Measurements from ENCODE around the gene TCERG1L. TPM values are rescaled to one million over a fixed set of nuclear protein-coding genes. Genes with fewer than 3 reads are reported as not detected.

TCERG1L gene
- total and polyA plus RNA-seq, 2 experiments from 2014 or later: not detected

DNA sequence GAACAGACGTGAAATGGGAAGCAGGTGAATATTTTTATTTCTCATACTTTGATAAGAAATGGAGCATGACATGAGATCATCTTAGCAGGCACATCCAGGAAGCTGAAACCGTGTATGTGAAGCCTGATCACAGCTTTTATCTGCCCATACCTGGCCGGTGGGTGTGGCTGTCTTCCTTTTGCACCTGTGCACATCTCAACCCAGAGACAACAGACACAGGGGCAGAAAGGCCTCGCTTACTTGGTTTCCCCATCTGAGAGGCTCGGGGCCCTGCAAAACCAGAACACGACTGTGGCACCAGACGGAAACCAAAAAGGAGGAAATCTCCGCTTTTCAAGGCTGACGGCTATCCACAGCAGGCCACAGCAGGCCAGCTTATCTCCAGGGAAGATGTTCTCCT, 116.4 kb downstream of the TCERG1L start:
- H3K36me3 ChIP-seq (ENCODE audit: low read depth): no peaks in the 10 kb centered on the region
- no peaks in the 10 kb centered on the region for H4K20me1 ChIP-seq (ENCODE audit: insufficient read depth)
- no peaks in the 10 kb centered on the region for H3K27me3 ChIP-seq (replicated peaks; ENCODE audit: insufficient read depth)
- no peak overlapping the region for H3K4me3 ChIP-seq
- TF ChIP-seq EZH2phosphoT487 (IDR thresholded peaks at IDR 0.05; ENCODE audit: insufficient read depth, low read depth): no peak
- no peak for TF ChIP-seq EZH2 (IDR thresholded peaks at IDR 0.05; ENCODE audit: insufficient read depth, poor library complexity, severe bottlenecking)
- no peaks in the 10 kb centered on the region for H3K9me2 ChIP-seq (ENCODE audit: insufficient read depth)
- H3K9ac ChIP-seq: no peak overlapping the region
- in situ Hi-C loops (cut with MboI): no loop called here
- H2AFZ ChIP-seq: no peak overlapping the region
- no peaks in the 10 kb centered on the region for H3K79me2 ChIP-seq (ENCODE audit: insufficient read depth)
- no peak overlapping the region for H3K27ac ChIP-seq
- H3K4me1 ChIP-seq (ENCODE audit: insufficient read depth): no peaks in the 10 kb centered on the region
- no peak for DNase-seq
- no peak overlapping the region for H3K4me2 ChIP-seq (ENCODE audit: unreplicated experiment)
- WGBS, 2 experiments (ENCODE audit: low coverage in 1 of 2, low lambda C conversion rate in 2 of 2, missing lambda C conversion rate in 2 of 2): 34 to 42% methylated on average over 9 of the region's 9 CpGs
- H3F3A ChIP-seq (ENCODE audit: insufficient read depth): no peaks in the 10 kb centered on the region
- no peaks in the 10 kb centered on the region for H3K9me3 ChIP-seq (ENCODE audit: low read depth)

DNA sequence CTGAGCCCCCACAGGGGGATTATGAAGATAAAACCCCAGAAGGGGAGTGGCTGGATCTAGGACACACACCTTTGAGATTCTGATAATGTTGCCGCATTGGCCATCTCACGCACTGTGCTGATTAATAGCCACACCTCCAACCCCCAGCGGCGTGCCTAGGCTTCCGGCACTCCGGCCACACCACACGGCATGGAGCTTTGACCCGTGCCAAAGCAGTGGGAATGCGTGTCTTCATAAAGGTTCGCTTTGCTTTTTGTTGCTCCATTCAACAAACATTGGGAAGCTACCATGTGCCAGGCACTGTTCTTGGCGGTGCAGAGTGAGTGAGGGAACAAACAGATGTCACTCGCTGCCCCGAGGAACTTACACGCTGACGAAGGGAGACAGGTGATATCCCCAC, 117.6 kb downstream of the TCERG1L start:
- Histone ChIP-seq H3K27me3 (replicated peaks; ENCODE audit: insufficient read depth) (no peaks in the 10 kb centered on the region), H3K9me2 (ENCODE audit: insufficient read depth) (no peaks in the 10 kb centered on the region), H3K27ac (no peak overlapping the region), H3K9me3 (ENCODE audit: low read depth) (no peaks in the 10 kb centered on the region), H3K4me3 (no peak overlapping the region), H3K36me3 (ENCODE audit: low read depth) (no peaks in the 10 kb centered on the region), H3K4me2 (ENCODE audit: unreplicated experiment) (no peak overlapping the region), H2AFZ (no peak overlapping the region), H3F3A (ENCODE audit: insufficient read depth) (no peaks in the 10 kb centered on the region), H4K20me1 (ENCODE audit: insufficient read depth) (no peaks in the 10 kb centered on the region), H3K4me1 (ENCODE audit: insufficient read depth) (no peaks in the 10 kb centered on the region), H3K9ac (no peak overlapping the region), H3K79me2 (ENCODE audit: insufficient read depth) (no peaks in the 10 kb centered on the region)
- no peak for DNase-seq
- in situ Hi-C loops (cut with MboI): no loop called here
- 53 to 59% methylated on average over 15 of the region's 15 CpGs for WGBS, 2 experiments (ENCODE audit: low coverage in 1 of 2, low lambda C conversion rate in 2 of 2, missing lambda C conversion rate in 2 of 2)
- TF ChIP-seq EZH2phosphoT487 (IDR thresholded peaks at IDR 0.05; ENCODE audit: insufficient read depth, low read depth) (no peak), EZH2 (IDR thresholded peaks at IDR 0.05; ENCODE audit: insufficient read depth, poor library complexity, severe bottlenecking) (no peak)

DNA sequence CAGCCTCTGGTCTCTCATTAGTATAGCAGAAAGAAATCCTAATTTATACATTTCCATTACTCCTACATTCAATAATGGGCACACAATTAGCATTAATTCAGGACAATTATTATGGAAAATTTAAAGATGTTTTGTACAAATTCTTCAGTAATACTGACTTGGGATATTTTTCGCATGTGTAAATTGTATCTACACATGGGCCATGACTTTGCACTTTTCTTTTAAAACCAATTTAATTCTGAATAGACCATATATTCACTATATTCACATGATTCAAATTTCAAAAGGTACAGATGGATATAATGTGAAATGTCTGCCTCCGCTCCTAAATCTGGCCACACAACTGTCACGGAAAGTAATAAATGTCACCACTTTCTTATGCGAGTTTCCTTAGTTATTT, 123.0 kb downstream of the TCERG1L start:
- in situ Hi-C loops (cut with MboI): no loop called here
- no peak overlapping the region for H3K9ac ChIP-seq
- H3K27ac ChIP-seq: no peak overlapping the region
- no peak for DNase-seq
- H3K4me1 ChIP-seq (ENCODE audit: insufficient read depth): no peaks in the 10 kb centered on the region
- no peaks in the 10 kb centered on the region for H3K79me2 ChIP-seq (ENCODE audit: insufficient read depth)
- no peaks in the 10 kb centered on the region for H3K36me3 ChIP-seq (ENCODE audit: low read depth)
- H3K4me3 ChIP-seq: no peak overlapping the region
- peaks cover 3% of the 10 kb centered on the region for H3K9me3 ChIP-seq (ENCODE audit: low read depth)
- H3K9me2 ChIP-seq (ENCODE audit: insufficient read depth): no peaks in the 10 kb centered on the region
- no peaks in the 10 kb centered on the region for H3F3A ChIP-seq (ENCODE audit: insufficient read depth)
- TF ChIP-seq EZH2phosphoT487 (IDR thresholded peaks at IDR 0.05; ENCODE audit: insufficient read depth, low read depth) (no peak), EZH2 (IDR thresholded peaks at IDR 0.05; ENCODE audit: insufficient read depth, poor library complexity, severe bottlenecking) (no peak)
- H3K27me3 ChIP-seq (replicated peaks; ENCODE audit: insufficient read depth): no peaks in the 10 kb centered on the region
- 41 to 50% methylated on average over 4 of the region's 4 CpGs for WGBS, 2 experiments (ENCODE audit: low coverage in 1 of 2, low lambda C conversion rate in 2 of 2, missing lambda C conversion rate in 2 of 2)
- H4K20me1 ChIP-seq (ENCODE audit: insufficient read depth): no peaks in the 10 kb centered on the region
- no peak overlapping the region for H2AFZ ChIP-seq
- H3K4me2 ChIP-seq (ENCODE audit: unreplicated experiment): no peak overlapping the region

DNA sequence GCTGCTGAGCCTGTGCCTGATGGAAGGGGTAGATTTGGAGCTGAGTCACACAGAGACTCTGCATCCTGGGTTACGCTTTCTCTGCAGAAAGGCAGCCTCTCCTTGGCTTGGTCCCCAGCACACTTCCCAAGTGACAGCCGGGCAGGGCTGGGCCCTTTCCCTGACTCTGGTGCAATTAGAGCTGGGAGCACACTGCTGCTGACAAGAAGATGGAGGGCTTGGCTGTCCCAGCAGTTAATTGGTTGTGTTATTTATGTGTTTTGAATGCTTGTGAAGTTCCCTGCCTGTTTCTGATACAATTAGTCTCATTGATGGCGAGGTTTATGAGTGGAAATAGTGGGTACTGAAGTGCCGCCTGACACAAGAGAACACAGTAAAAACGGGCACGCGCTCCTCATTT, 123.6 kb downstream of the TCERG1L start:
- in situ Hi-C loops (cut with MboI): no loop called here
- Histone ChIP-seq H3K4me1 (ENCODE audit: insufficient read depth) (no peaks in the 10 kb centered on the region), H3K27ac (no peak overlapping the region), H3K79me2 (ENCODE audit: insufficient read depth) (no peaks in the 10 kb centered on the region), H2AFZ (no peak overlapping the region), H4K20me1 (ENCODE audit: insufficient read depth) (no peaks in the 10 kb centered on the region), H3K9ac (no peak overlapping the region), H3K9me2 (ENCODE audit: insufficient read depth) (no peaks in the 10 kb centered on the region), H3F3A (ENCODE audit: insufficient read depth) (no peaks in the 10 kb centered on the region), H3K9me3 (ENCODE audit: low read depth) (peaks cover 3% of the 10 kb centered on the region), H3K36me3 (ENCODE audit: low read depth) (no peaks in the 10 kb centered on the region), H3K4me2 (ENCODE audit: unreplicated experiment) (no peak overlapping the region), H3K27me3 (replicated peaks; ENCODE audit: insufficient read depth) (no peaks in the 10 kb centered on the region), H3K4me3 (no peak overlapping the region)
- TF ChIP-seq EZH2 (IDR thresholded peaks at IDR 0.05; ENCODE audit: insufficient read depth, poor library complexity, severe bottlenecking) (no peak), EZH2phosphoT487 (IDR thresholded peaks at IDR 0.05; ENCODE audit: insufficient read depth, low read depth) (no peak)
- WGBS, 2 experiments (ENCODE audit: low coverage in 1 of 2, low lambda C conversion rate in 2 of 2, missing lambda C conversion rate in 2 of 2): 2 to 6% methylated on average over 6 to 7 of the region's 7 CpGs
- no peak for DNase-seq

DNA sequence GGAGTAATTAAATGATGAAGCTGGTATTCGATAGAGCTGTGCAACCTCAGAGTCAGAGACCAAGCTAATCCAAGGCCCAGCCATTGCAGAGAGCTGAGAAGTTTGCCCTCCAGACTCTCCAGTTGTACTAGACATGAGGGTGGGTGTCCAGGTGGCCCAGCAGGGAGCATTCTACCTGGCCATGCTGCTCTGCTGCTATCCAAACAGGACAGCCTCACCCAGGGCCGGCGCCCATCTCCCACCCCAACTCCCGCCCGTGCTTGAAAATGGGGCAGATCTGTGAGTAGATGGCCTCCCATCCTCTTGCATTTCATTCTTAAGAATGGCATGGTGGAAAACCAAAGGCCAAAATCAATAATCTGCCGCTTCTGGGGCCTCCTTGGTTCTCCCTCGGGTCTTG, 124.2 kb downstream of the TCERG1L start:
- Histone ChIP-seq H3K79me2 (ENCODE audit: insufficient read depth) (no peaks in the 10 kb centered on the region), H3K4me3 (no peak overlapping the region), H3K9ac (no peak overlapping the region), H3K9me2 (ENCODE audit: insufficient read depth) (no peaks in the 10 kb centered on the region), H3K36me3 (ENCODE audit: low read depth) (no peaks in the 10 kb centered on the region), H3F3A (ENCODE audit: insufficient read depth) (no peaks in the 10 kb centered on the region), H2AFZ (no peak overlapping the region), H4K20me1 (ENCODE audit: insufficient read depth) (no peaks in the 10 kb centered on the region), H3K27me3 (replicated peaks; ENCODE audit: insufficient read depth) (no peaks in the 10 kb centered on the region), H3K27ac (no peak overlapping the region), H3K4me2 (ENCODE audit: unreplicated experiment) (no peak overlapping the region), H3K4me1 (ENCODE audit: insufficient read depth) (no peaks in the 10 kb centered on the region), H3K9me3 (ENCODE audit: low read depth) (peaks cover 3% of the 10 kb centered on the region)
- 33 to 43% methylated on average over 7 of the region's 7 CpGs for WGBS, 2 experiments (ENCODE audit: low coverage in 1 of 2, low lambda C conversion rate in 2 of 2, missing lambda C conversion rate in 2 of 2)
- TF ChIP-seq EZH2 (IDR thresholded peaks at IDR 0.05; ENCODE audit: insufficient read depth, poor library complexity, severe bottlenecking) (no peak), EZH2phosphoT487 (IDR thresholded peaks at IDR 0.05; ENCODE audit: insufficient read depth, low read depth) (no peak)
- in situ Hi-C loops (cut with MboI): no loop called here
- no peak for DNase-seq
